UCSD-AML1 (cell line): Measurements from ENCODE around the gene UAP1L1.
"Not testable (repeated sequence)": the region's sequence is repeated elsewhere in the genome, so short reads cannot be mapped to it uniquely, and the experiment has no call there.

ENCODE experiments used
- DNase-seq: peaks from one replicate; lab custom pipeline; 2025; ENCODE audit not compliant: unreplicated experiment; lab: John Stamatoyannopoulos, UW

UAP1L1 gene

DNA sequence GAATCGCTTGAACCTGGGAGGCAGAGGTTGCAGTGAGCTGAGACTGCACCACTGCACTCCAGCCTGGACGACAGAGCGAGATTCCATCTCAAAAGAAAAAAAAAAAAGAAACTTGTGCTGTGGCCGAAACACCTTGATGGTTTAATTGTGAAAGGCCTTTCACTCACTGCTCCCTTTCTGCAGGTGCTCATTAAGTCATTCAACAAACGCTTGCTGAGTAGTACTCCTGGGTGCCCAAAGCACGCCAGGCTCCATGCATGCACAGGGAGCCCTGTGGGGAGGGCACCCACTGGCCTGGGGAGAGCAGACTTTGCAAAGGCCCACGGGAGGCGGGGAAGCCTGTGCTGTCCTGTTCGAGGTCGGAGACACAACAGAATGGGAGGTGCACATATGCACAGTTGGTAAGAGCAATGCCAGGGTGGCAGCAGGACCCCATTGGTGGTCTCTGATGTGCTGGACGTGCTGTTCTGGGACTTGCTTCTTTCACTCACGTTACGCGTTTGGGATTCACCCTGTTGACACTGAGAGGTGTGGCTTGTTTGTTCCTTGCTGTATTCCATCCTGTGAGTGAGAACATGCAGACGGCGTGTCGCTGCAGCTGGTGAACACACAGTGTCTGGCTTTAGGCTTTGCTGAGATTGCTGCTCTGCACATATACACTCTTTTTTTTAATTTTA, 20.4 kb upstream of the UAP1L1 start:
- DNase-seq = no peak

DNA sequence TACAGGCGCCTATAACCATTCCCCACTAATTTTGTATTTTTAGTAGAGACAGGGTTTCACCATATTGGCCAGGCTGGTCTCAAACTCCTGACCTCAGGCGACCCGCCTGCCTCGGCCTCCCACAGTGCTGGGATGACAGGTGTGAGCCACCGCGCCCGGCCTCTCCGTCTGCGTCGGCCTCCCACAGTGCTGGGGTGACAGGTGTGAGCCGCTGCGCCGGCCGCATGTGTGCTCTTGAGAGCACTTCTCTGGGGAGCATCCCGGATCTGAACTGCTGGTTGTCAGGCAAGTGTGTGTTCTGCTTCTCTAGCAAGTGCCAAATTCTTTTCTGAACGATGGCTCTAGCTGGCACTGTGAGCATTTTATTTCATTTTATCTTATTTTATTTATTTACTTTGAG, 19.8 kb upstream of the UAP1L1 start:
- no peak for DNase-seq

DNA sequence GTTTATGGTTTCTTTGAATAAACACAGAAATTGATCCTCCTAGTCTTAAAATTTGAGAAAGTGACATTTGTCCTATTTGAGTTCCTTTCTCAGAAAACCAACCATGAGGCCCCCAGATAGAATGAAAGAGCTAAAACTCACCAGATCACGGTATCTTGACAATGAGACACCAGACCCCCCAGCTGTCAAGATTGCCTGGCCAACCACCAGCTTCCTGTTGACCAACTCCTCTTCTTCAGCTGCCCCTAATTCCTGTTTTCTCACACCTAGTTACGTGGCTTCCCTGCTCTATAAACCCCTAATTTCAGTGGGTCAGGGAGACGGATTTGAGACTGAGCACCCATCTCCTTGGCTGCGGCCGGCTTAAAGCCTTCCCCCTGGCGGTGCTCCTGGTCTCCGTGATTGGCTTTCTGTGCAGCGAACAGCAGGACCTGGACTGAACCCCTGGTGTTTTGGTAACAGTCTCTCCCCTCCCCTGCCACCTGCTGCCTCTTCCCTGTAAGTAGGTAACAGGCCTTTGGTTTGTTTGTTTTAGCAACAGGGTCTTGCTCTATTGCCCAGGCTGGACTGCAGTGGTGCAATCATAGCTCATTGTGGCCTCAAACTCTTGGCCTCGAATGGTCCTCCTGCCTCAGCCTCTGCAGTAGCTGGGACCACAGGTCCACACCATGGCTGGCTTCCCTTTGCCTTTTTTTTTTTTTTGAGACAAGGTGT, 18.6 kb upstream of the UAP1L1 start:
- DNase-seq = no peak

DNA sequence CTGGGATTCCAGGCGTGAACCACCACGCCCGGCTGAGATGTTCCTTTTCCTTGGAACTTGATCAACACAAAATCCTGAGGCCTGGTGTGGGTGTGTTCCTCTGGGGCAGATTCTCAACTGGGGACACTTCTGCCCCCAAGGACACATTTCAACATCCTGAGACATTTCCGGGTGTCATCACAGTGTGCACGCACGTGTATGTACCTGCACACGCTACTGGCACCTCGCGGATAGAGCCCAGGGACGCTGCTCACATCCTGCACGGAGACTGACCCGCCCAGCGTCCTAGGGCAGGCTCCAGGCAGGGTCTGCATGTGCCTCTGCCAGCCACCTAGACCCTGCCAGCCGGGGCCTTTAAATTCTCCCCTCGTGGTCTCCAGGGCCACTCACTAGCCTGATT, 14.9 kb upstream of the UAP1L1 start:
- no peak for DNase-seq

DNA sequence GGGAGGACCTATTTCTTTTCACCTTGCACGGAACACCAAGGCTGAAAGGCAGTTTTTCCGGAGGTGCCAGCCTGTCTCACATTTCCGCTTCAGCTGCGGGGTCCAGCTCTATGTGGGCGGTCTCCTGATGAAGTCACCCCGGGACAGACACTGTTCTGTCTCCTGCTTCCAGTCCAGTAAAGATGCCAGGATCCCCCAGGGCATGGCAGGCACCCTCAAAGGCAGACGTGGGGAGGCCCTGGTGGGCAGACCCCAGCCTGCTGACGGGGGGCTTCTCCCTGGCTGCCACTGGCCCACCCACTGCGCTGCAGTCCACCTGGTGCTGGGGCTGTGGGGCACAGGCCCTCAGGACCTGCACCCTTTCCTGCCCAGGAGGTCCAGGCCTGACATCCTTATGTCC, 14.5 kb upstream of the UAP1L1 start:
- not testable (repeated sequence) for DNase-seq

DNA sequence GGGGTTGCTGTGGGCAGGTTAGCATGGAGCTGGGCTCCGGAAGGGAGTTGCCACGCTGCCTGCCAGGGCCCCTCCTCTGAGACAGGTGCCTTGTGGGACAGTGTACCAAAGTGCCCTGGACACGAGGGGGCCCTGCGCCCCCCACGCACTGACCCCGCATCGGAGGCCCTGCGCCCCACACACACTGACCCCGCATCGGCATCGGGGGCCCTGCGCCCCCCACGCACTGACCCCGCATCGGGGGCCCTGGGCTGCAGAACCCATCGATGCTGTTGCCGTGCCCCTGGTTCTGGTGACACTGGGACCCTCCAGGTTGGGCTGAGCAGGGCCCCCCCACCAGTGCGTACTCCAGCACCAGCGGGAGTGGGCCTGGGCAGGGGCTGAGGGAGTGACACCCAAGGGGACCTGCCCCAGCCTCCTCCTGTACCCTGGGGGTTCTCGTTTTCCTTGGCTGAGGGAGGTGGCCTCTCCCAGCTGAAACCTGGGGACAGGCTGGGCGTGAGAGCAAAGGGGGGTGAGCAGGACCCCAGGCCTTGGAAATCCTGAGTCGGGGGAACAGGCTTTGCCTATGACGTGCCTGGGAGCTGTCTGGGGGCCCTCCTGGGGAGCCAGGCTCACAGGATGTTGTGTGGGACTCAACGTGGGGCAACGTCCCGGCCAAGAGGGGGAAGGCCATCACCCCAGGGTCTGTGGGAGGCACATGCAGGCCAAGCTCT, 13.8 kb upstream of the UAP1L1 start:
- no peak for DNase-seq

DNA sequence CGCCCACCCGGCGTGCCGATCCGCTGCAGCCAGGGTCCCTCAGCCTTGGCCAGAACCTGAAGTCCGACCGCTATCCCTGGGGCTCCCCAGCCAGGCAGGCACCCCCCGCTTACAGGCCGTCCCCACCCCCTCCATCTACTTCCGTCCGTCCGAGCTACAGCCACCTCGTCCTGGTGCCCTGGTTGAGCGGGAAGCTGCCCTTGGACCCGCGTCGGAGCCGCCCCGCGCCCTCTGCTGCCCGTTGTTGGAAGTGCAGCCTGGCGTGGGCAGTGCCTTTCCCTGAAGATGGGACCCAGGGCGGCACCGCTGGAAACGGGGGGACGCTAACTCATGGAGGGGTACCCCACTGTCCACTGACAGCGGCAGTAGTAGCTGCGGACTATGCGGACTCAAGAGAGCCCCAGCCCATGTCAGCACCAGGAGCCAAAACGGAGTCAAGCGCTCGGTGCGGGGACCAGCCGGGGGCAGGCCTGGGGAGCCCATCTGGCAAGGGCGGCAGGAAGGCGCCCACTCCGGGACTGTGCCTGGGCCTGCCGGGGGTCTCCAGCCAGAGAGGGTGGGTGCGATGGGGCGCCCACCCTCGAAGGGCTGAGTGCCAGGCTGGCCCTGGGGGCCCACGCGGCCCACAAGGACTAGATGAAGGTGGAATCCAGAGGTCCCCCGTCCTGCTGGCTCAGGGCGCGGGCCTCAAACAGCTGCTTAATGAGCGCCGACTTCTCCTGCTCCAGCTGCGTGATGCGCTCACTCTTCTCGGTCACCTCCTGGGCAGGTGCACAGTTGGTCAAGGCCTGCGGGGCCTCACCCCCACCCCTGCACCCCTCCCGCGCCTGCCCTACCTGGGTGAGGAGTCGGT, 13.1 kb upstream of the UAP1L1 start:
- DNase-seq = peak; percentile 60

DNA sequence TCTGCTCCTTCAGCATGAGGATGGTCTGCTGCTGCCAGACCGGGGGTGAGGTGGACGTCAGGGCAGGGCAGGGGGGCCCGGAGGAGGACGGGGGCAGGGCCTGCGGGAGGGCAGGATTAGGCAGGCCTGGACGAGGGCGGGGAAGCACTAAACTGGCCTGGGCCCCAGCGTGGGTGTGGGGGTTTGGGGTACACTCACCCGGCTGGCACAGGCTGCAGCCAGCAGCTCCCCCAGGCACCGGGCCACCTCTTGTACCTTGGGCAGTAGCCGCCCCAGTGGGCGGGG, 12.5 kb upstream of the UAP1L1 start:
- no peak for DNase-seq

DNA sequence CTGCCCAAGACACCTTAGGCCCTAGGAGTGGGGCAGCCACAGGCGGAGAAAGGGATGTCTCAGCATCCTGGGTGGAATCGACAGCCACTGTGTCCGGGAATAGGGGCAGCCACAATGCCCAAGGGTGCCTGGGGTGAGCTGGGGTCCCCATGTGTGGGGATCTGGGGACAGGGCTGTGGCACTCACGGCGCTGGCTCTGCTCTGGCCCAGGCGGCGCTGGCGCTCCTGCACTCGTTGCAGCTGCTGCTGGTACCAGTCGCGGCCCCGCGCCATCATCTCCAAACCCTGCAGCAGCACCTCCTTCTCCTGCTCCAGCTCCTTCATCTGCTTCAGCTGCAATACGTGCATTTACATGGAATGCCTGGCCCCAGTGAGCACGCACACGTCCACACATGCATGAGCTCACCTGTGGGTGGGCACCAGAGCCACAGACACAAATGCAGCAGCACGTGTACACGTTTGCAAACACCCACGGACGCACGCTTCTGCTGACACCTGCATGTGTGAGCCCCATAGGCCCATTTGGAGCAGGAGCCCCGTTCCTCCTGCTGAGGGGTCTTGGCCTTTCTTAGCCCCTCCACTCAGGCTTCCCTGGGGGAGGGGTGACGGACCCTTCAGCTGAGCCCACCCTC, 11.9 kb upstream of the UAP1L1 start:
- no peak for DNase-seq

DNA sequence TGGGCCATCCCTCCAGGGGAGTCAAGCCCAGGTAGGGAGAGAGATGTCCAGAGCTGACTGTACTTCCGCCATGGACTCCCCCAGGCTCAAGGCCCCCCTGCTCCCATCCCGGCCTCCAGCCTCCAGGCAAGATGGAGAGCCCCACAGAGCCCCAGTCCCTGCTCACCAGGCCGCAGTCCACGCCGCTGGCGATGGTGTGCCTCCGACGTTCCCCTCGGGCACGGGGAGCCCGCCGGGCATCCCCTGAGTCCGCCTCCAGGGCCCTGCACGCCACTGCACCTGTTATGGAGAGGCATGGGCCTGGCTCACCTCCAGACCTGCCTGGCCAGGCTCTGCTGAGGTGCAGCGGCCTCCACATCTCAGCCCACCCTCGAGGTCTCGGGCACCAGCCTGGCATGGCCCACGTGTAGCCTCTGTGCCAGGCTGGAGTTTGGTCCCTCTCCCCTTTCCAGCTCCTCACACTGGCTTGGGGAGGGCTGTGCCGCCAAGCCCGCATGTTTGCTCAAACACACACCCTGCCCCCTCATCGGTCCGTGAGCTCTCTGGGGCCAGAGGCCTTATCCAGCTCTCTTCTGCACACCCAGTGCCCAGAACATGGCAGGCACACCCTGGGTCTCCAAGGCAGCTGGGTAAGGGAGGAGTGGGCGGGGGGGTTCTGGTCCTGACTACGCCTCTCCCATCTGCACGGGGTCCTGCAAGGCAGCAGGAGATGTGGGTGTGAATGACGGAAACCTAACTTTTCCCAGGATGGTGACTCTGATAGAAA, 11.0 kb upstream of the UAP1L1 start:
- DNase-seq = no peak

DNA sequence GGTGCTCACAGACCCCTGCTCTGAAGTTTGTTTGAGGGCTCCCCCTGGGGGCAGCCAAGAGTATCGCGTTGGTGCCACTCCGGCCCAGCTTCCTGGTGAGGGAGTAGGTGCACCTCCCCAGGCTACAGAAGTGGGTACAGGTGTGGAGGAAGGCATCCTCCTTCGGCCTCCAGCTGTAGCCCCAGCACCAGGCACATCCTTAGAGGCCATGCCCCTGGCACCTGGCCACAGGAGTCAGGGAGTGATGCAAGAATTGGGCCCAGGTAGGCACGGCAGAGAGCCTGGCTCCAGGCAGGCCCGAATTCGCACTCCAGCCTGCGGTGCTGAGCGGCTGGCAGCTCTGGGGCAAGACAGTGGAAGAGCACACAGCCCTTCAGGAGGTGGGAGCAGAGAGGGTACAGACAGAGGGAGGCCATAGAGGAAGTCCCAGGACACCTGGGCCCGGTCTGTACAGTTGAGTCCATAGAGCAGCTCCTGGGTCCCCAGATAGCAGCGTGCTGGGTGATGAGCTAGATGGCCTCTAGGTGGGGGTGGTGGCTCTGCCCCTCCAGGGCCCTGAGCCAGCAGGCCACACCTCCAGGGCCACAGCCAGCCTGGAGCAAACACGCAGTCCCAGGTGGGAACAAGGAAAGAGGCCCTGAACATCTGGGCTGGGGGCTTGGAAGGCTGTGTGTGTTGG, 9.3 kb upstream of the UAP1L1 start:
- peak; percentile 77 for DNase-seq

DNA sequence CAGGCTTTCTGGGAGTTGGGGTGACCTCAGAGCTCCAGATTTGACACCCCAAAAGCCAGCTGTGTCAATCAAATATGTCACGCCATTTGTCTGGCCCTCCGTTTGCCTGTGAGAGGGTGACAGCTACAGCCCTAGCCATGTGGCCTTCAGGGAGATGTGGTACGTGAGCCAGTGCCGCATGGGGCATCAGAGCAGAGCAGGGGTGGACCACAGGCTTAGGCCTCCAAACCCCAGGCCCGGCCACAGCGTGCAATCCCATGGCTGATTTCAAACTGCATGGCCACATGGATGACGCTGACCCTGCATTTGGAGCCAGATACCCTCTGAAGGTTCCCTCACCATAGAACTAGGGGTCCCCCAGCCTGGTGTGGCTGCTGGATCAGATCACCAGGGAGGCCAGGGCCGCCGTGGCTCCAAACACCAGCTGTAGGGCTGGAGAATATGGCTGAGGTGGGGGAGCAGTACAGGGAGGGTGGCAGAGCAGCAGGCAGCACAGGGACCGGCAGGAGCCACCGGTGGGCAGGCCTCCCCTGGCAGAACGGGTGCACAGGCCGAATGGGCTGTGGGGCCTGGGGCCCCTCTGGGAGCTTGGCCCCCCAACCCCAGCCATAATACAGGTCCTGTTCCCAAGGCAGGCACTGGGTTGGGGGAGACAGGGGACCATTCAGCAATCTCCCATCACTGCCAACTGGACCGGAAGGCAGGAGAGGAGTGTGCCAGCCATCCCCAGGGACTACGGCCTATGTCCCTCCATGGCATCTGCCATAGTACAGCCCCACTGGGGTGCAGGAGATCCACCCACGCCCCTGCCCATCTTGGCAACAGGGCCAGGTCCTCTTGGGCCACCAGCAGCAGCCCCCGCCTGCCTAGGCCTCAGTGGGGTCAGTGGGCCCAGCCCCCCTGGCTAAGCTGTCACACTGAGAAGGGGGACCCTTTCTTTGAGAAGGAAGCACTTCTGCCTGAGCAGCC, 8.5 kb upstream of the UAP1L1 start:
- no peak for DNase-seq

DNA sequence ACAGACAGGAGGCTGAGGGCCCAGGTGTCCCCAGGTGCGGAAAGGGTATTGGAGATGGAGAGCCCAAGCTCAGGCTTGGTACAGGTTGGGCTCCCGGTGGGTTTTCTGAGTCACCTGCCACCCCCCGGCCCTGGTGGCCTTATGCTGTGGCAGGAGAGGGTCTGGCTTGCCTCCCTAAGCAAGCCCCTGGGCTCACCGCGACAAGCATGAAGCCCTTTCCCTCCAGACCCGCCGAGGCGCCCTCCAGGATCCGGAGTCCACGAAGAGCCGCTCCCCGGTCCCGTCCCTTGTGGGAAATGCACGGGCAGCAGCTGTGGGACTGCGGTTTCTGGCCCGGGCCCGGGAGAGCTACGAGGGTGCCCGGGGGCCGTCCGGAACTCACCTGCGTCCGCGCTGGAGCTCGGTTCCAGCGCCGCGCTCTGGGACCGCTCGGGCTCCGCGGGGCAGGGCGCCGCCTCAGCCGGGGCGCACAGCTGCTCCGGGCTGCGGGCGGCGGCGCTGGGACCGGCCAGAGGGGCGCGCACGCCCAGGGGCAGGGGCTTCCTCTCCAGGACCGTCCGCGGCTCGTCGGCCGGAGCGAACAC, 7.7 kb upstream of the UAP1L1 start:
- no peak for DNase-seq

DNA sequence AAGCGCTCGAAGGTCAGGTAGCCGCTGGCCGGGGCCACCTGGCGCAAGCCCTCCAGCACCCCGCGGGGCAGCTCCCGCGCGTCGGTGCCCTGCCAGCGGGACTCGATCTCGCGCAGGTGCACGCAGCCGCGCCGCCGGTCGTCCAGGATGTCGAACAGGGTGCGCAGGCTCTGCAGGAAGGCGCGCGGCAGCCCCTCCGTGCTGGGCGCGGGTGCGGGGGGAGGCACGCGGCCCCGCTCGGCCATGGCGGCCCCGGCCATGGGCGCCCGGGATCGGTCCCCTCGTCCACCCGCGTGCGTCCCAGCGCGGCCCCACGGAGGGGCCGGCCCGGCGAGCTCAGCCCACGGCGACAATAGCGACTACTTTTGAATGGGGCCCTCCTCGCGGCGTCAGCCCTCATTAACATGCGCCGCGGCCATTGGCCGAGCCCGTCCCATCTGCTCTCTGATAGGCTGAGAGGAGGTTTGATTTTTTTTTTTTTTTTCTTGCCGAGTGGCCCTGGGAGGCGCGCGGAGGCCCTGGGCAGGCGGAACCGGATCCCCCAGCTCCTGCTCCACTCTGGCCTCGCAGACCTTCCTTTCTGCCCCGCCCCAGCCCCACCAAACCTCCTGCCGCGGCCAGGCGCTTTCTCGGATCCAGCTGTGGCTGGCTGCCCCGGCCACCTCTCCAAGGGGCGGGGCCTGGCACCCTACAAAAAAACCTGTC, 7.0 kb upstream of the UAP1L1 start, which contains the start of gene SAPCD2:
TSS of gene SAPCD2 (minus strand) at position 357 of the 705 bp plus-strand sequence. CDS start at position 260, 97 bp downstream.
- DNase-seq = peak; percentile 89

DNA sequence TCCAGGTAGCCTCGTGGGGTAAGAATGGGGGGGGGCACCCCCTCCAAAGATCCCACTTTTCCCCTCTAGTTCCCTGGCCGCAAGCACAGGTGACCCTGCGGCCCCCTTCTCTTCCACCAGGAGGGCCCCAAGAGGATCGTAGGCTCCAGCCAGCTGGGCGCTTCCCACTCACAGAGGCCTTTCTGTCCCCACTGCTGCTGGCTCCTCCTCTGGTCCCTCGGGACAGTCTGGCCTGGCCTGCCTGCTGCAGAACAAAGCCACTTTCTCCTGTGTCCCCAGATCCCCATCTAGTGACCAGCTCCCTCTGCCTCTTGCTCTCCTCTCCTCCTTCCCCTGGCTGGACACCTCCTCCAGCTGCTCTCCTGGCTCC, 6.4 kb upstream of the UAP1L1 start:
- no peak for DNase-seq

DNA sequence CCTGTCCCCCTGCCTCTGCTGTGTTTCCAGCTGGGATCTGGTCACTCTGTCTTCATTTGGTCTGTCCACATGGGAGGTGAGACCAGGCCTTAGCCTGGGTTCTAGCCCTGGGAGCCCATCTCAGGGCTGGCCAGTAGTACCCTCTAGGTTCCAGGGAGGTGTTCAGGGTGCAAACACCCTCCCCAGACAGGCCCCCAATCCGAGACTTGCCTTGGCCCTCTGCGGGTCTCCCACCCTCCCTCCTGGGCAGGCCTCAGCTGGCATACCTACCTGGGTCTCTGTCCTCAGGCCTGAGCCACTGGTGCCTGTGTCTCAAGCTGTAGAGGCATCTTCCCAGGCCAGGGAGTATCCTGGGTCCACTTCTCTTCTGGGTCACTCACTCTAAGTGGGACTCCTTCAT, 6.0 kb upstream of the UAP1L1 start:
- no peak for DNase-seq

DNA sequence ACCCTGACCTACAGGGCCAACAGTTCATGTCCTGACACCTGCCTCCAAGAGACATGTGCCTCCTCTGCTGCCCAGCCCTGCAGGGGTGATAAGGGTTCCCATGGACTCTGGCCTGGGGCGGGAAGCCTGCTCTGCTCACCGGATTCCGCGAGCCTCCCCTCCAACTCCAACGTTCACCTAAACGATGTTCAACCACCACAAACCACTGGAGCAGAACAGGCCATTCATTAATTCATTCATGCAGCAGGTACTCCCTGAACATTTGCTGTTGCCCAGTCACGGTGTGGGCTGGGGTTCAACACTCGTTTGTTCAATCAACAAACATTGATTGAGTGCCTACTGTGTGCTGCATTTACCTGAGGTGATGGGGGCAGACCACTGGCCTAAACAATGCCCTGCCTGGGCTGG, 3.3 kb upstream of the UAP1L1 start:
- DNase-seq = no peak
